HEK293 (cell line): ENCODE measurements around the gene ANO2.

Source experiments
- CTCF ChIA-PET: fragments of 350-600 bp; formaldehyde crosslinking; extraction: SDS; loops from one replicate; lab custom pipeline; 2021; ENCODE audit warnings: antibody characterized with exemption; lab: Yijun Ruan, JAX
- POLR2A ChIA-PET: fragments of 300-600 bp; formaldehyde crosslinking; extraction: SDS; loops from one replicate; lab custom pipeline; 2020; ENCODE audit warnings: antibody characterized with exemption, inconsistent platforms; lab: Yijun Ruan, JAX
- H3K27ac ChIP-seq: fragments of 200-500 bp; sonication (Bioruptor generic); 2 replicates; pipeline ENCODE4 v1.5.1; 2014; ENCODE audit warnings: low read depth, low read length, control low read depth, inconsistent platforms; ENCODE audit errors: extremely low read depth
- H3K36me3 ChIP-seq, 2 experiments: fragments of 200-500 bp in 1 of 2; sonication (Bioruptor generic) in 1 of 2; 1 replicate in 1 of 2; 2 replicates in 1 of 2; pipeline ENCODE4 v1.5.1; 2014 to 2017; ENCODE audit warnings: inconsistent platforms in 2 of 2, low read length in 2 of 2; ENCODE audit not compliant: control insufficient read depth in 2 of 2, insufficient read depth in 1 of 2
- H3K4me1 ChIP-seq: fragments of 200-500 bp; sonication (Bioruptor generic); 2 replicates; pipeline ENCODE4 v1.5.1; 2014; ENCODE audit warnings: mild to moderate bottlenecking, low read length, inconsistent platforms; ENCODE audit not compliant: control insufficient read depth, insufficient read depth
- H3K4me3 ChIP-seq: 2 replicates; pipeline ENCODE4 v1.5.1; 2011; ENCODE audit warnings: low read depth, mild to moderate bottlenecking, control low read depth, low read length, moderate library complexity
- H3K9me3 ChIP-seq: fragments of 200-500 bp; sonication (Bioruptor generic); 2 replicates; pipeline ENCODE4 v1.5.1; 2014; ENCODE audit warnings: low read depth, low read length, inconsistent platforms; ENCODE audit not compliant: control insufficient read depth, insufficient read depth
- IKZF3 ChIP-seq: fragments of 450-650 bp; IDR thresholded peaks from 2 replicates; pipeline ENCODE4 v1.5.0; 2018; ENCODE audit warnings: missing biosample characterization, mild to moderate bottlenecking, missing genetic modification characterization, moderate library complexity
- ZFP3 ChIP-seq: fragments of 450-650 bp; formaldehyde crosslinking; IDR thresholded peaks from 2 replicates; pipeline ENCODE4 v1.5.1; 2016; ENCODE audit warnings: low read depth, missing biosample characterization, missing genetic modification characterization
- ZNF155 ChIP-seq: fragments of 450-650 bp; formaldehyde crosslinking; IDR thresholded peaks from 2 replicates; pipeline ENCODE4 v1.5.1; 2016; ENCODE audit warnings: missing biosample characterization, missing genetic modification characterization
- ZNF157 ChIP-seq: fragments of 450-650 bp; formaldehyde crosslinking; IDR thresholded peaks from 2 replicates; pipeline ENCODE4 v1.5.1; 2016; ENCODE audit warnings: missing biosample characterization, missing genetic modification characterization
- ZNF19 ChIP-seq: fragments of 450-650 bp; formaldehyde crosslinking; IDR thresholded peaks from 2 replicates; pipeline ENCODE4; 2016; ENCODE audit warnings: missing biosample characterization, missing genetic modification characterization, low read depth
- ZNF221 ChIP-seq: fragments of 450-650 bp; formaldehyde crosslinking; IDR thresholded peaks from 2 replicates; pipeline ENCODE4 v1.5.1; 2017; ENCODE audit warnings: missing biosample characterization, missing genetic modification characterization, borderline replicate concordance
- ZNF366 ChIP-seq: fragments of 450-650 bp; formaldehyde crosslinking; conservative IDR thresholded peaks from 2 replicates; pipeline ENCODE4 v1.5.1; 2016; ENCODE audit warnings: missing biosample characterization, missing genetic modification characterization
- ZNF433 ChIP-seq: fragments of 450-650 bp; formaldehyde crosslinking; IDR thresholded peaks from 2 replicates; pipeline ENCODE4 v1.5.1; 2016; ENCODE audit warnings: missing biosample characterization, missing genetic modification characterization, low read depth
- ZNF530 ChIP-seq: fragments of 450-650 bp; formaldehyde crosslinking; IDR thresholded peaks from 2 replicates; pipeline ENCODE4 v1.5.1; 2016; ENCODE audit warnings: low read depth, missing biosample characterization, missing genetic modification characterization
- ZNF544 ChIP-seq: fragments of 450-650 bp; formaldehyde crosslinking; IDR thresholded peaks from 2 replicates; pipeline ENCODE4 v1.5.0; 2017; ENCODE audit warnings: missing biosample characterization, missing genetic modification characterization
- ZNF549 ChIP-seq: fragments of 450-650 bp; IDR thresholded peaks from 2 replicates; pipeline ENCODE4 v1.5.1; 2018; ENCODE audit warnings: missing biosample characterization, missing genetic modification characterization, mild to moderate bottlenecking, inconsistent platforms, moderate library complexity
- ZNF621 ChIP-seq: fragments of 450-650 bp; formaldehyde crosslinking; IDR thresholded peaks from 2 replicates; pipeline ENCODE4 v1.5.1; 2017; ENCODE audit warnings: missing biosample characterization, missing genetic modification characterization
- ZNF701 ChIP-seq: fragments of 450-650 bp; formaldehyde crosslinking; IDR thresholded peaks from 2 replicates; pipeline ENCODE4 v1.5.1; 2016; ENCODE audit warnings: missing biosample characterization, missing genetic modification characterization
- ZNF747 ChIP-seq: fragments of 450-650 bp; formaldehyde crosslinking; IDR thresholded peaks from 2 replicates; pipeline ENCODE4 v1.5.1; 2016; ENCODE audit warnings: missing biosample characterization, missing genetic modification characterization
- TF ChIP-seq, protein P1 (sequence below): fragments of 450-650 bp; IDR thresholded peaks from 2 replicates; pipeline ENCODE4 v1.5.1; 2018; ENCODE audit warnings: missing biosample characterization, missing genetic modification characterization
- TF ChIP-seq, protein P2 (sequence below): fragments of 450-650 bp; formaldehyde crosslinking; IDR thresholded peaks from 2 replicates; pipeline ENCODE4 v1.5.1; 2017; ENCODE audit warnings: missing biosample characterization, missing genetic modification characterization
- TF ChIP-seq, protein P3 (sequence below): fragments of 450-650 bp; formaldehyde crosslinking; IDR thresholded peaks from 2 replicates; pipeline ENCODE4 v1.5.1; 2016; ENCODE audit warnings: missing biosample characterization, missing genetic modification characterization
- TF ChIP-seq, protein P4 (sequence below): fragments of 450-650 bp; formaldehyde crosslinking; conservative IDR thresholded peaks from 2 replicates; pipeline ENCODE4 v1.5.1; 2016; ENCODE audit warnings: low read depth, missing biosample characterization, missing genetic modification characterization

The ANO2 gene

DNA sequence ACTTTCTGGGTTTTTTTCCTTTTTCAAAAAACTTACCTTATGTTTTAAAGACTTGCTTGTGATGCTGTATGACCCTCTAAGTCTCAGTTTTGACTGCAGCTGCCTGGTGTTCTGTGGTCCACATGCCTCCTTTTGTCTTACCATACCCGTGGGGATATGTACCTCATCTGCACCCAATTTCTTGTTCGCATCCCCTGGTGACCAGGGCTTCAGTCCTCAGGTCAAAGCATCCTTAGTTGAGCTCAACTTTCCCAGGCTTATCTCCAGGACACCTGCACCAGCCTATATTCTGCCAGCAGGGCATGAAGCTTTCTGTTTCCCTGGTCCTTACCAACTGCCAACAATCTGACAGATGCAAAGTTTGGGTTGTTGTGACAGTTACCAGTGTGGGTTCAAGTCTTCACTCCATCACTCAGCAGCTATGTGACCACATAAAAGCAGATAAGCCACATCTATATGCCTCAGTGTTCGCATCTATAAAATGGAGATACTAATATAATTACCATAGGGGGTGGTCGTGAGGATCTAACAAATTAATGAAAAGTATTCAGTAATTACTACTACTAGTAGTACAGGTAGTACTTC lies 419.2 kb downstream of the ANO2 start:
- Histone ChIP-seq H3K4me1 (no peaks in the 10 kb centered on the region), H3K27ac (no peak overlapping the region), H3K4me3 (no peak overlapping the region), H3K36me3 (no peaks in the 10 kb centered on the region), H3K9me3 (no peaks in the 10 kb centered on the region)
- POLR2A ChIA-PET: no interaction called here
- no peak for TF ChIP-seq ZNF701 (tag by site-specific recombination)
- TF ChIP-seq ZNF433 (tag by site-specific recombination): no peak
- no peak for TF ChIP-seq ZNF19 (tag by site-specific recombination)
- TF ChIP-seq, protein P1, sequence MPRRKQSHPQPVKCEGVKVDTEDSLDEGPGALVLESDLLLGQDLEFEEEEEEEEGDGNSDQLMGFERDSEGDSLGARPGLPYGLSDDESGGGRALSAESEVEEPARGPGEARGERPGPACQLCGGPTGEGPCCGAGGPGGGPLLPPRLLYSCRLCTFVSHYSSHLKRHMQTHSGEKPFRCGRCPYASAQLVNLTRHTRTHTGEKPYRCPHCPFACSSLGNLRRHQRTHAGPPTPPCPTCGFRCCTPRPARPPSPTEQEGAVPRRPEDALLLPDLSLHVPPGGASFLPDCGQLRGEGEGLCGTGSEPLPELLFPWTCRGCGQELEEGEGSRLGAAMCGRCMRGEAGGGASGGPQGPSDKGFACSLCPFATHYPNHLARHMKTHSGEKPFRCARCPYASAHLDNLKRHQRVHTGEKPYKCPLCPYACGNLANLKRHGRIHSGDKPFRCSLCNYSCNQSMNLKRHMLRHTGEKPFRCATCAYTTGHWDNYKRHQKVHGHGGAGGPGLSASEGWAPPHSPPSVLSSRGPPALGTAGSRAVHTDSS: no peak
- no peak for TF ChIP-seq ZNF530 (tag by site-specific recombination)
- TF ChIP-seq, protein P2, sequence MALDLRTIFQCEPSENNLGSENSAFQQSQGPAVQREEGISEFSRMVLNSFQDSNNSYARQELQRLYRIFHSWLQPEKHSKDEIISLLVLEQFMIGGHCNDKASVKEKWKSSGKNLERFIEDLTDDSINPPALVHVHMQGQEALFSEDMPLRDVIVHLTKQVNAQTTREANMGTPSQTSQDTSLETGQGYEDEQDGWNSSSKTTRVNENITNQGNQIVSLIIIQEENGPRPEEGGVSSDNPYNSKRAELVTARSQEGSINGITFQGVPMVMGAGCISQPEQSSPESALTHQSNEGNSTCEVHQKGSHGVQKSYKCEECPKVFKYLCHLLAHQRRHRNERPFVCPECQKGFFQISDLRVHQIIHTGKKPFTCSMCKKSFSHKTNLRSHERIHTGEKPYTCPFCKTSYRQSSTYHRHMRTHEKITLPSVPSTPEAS: no peak
- TF ChIP-seq ZNF155 (tag by site-specific recombination): no peak
- no peak for TF ChIP-seq ZNF544 (tag by site-specific recombination)
- no peak for TF ChIP-seq ZNF366 (tag by site-specific recombination)
- TF ChIP-seq, protein P3, sequence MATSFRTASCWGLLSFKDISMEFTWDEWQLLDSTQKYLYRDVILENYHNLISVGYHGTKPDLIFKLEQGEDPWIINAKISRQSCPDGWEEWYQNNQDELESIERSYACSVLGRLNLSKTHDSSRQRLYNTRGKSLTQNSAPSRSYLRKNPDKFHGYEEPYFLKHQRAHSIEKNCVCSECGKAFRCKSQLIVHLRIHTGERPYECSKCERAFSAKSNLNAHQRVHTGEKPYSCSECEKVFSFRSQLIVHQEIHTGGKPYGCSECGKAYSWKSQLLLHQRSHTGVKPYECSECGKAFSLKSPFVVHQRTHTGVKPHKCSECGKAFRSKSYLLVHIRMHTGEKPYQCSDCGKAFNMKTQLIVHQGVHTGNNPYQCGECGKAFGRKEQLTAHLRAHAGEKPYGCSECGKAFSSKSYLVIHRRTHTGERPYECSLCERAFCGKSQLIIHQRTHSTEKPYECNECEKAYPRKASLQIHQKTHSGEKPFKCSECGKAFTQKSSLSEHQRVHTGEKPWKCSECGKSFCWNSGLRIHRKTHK (tag by site-specific recombination): no peak
- no peak for TF ChIP-seq ZFP3 (tag by site-specific recombination)
- TF ChIP-seq ZNF549 (tag by site-specific recombination): no peak
- TF ChIP-seq ZNF747: no peak
- no peak for TF ChIP-seq ZNF621
- TF ChIP-seq IKZF3: no peak
- no peak for TF ChIP-seq ZNF221 (tag by site-specific recombination)
- TF ChIP-seq ZNF157 (tag by site-specific recombination): no peak
- TF ChIP-seq, protein P4, sequence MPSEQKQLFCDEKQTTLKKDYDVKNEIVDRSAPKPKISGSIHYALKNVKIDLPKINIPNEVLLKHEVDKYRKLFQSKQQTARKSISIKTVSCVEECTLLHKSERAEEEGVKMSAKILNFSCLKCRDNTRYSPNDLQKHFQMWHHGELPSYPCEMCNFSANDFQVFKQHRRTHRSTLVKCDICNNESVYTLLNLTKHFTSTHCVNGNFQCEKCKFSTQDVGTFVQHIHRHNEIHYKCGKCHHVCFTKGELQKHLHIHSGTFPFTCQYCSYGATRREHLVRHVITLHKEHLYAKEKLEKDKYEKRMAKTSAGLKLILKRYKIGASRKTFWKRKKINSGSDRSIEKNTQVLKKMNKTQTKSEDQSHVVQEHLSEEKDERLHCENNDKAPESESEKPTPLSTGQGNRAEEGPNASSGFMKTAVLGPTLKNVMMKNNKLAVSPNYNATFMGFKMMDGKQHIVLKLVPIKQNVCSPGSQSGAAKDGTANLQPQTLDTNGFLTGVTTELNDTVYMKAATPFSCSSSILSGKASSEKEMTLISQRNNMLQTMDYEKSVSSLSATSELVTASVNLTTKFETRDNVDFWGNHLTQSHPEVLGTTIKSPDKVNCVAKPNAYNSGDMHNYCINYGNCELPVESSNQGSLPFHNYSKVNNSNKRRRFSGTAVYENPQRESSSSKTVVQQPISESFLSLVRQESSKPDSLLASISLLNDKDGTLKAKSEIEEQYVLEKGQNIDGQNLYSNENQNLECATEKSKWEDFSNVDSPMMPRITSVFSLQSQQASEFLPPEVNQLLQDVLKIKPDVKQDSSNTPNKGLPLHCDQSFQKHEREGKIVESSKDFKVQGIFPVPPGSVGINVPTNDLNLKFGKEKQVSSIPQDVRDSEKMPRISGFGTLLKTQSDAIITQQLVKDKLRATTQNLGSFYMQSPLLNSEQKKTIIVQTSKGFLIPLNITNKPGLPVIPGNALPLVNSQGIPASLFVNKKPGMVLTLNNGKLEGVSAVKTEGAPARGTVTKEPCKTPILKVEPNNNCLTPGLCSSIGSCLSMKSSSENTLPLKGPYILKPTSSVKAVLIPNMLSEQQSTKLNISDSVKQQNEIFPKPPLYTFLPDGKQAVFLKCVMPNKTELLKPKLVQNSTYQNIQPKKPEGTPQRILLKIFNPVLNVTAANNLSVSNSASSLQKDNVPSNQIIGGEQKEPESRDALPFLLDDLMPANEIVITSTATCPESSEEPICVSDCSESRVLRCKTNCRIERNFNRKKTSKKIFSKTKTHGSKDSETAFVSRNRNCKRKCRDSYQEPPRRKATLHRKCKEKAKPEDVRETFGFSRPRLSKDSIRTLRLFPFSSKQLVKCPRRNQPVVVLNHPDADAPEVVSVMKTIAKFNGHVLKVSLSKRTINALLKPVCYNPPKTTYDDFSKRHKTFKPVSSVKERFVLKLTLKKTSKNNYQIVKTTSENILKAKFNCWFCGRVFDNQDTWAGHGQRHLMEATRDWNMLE (tag by site-specific recombination): no peak
- CTCF ChIA-PET: interaction anchor here (0.6 to 1.5 kb wide), 3 partner anchors 15 to 462 kb away, joined by 3 to 5 read pairs (median 3); no protein-coding TSS in a partner anchor
